Renal pelvis (tissue), 4 donors: ENCODE measurements around the gene RDX. TPM values are rescaled to one million over a fixed set of nuclear protein-coding genes. Genes with fewer than 3 reads are reported as not detected.

Experiments
- DNase-seq: peaks from one replicate; pipeline ENCODE4 v3.0.0-alpha.2; 2013
- polyA plus RNA-seq, 3 donors: library from polyadenylated mRNA; unstranded; fragments of 120-200 nt; gene quantifications; one replicate each; pipeline ENCODE4 v1.2.1, GENCODE V29; 2013; ENCODE audit not compliant: insufficient read length in 3 of 3

Gene RDX
- polyA plus RNA-seq, 3 donors = 117 to 148 (median 128) TPM

DNA sequence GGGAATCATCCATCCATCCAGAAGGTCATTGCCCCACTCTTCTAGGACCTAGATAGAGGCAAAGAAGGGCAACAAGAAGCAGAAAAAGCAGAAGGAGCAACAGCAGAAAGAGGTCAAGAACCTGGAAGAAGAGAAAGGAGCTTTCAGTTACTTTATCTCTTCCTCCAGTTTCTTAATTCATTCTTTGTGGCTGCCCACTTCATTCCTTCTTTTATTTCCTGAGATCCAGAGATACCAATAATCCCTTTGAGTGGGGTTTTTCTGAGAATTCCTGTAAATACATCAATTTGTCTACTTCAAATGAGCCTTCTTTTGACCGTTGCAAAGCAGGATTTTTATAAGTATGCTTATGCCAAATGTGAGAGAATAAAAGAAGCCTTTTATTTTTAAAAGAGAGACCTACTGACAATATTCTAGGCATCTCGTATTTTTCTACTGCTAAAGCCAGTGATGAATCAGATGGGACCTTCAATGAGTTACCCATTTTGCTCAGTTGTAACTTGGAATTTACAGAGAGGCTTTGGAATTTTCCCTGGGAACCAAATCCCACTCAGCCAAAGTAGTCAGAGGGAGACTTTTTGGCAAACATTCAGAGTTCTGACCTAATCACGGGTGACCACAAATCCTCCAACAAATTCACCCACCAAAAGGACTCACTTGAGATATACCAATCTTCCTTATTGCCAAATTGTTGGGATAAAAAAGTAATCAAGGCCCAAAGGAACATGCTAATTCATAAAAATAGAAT is 148.3 kb downstream of the RDX start:
- no peak for DNase-seq

GRCh38 chr11:110141812-110142211 is 154.6 kb downstream of the RDX start:
- no peak for DNase-seq

DNA sequence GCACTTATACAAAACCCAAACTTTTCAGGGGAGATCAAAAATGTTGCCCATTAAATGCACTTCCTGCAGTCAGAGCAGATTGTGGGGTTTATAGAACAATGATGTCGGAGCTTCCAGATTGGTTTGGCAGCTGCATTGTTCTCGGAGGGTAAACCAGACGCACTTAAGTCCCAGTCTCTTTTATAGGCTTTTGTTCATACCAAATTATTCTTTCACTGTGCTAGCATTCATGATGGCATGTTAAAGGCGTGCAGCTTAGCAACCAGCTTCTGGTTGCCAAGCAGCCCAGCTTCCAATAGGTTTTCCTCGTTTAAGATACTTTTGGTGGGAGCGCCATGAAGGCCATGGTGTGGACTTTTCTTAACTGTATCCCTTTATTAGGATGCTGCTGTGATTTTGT is 162.3 kb downstream of the RDX start:
- DNase-seq = no peak

DNA sequence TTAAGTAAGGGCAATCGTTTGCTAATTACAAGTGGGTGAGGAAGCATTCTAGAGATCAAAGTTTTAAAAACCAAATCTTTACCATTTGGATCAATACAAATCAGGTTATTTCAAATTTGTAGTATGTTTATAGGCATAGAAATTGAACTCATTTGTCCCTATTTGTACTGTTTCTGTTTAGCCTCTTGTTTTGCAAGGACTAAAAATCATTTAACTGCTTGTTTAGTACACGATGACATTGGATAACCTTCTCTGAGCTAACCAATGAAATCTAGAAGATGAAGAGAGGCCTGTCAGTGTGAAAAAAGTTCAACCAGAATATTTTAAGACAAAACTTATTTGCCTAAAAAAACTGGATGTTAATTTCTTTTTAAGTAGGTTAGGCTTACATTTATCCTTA is 163.3 kb downstream of the RDX start:
- DNase-seq = no peak

DNA sequence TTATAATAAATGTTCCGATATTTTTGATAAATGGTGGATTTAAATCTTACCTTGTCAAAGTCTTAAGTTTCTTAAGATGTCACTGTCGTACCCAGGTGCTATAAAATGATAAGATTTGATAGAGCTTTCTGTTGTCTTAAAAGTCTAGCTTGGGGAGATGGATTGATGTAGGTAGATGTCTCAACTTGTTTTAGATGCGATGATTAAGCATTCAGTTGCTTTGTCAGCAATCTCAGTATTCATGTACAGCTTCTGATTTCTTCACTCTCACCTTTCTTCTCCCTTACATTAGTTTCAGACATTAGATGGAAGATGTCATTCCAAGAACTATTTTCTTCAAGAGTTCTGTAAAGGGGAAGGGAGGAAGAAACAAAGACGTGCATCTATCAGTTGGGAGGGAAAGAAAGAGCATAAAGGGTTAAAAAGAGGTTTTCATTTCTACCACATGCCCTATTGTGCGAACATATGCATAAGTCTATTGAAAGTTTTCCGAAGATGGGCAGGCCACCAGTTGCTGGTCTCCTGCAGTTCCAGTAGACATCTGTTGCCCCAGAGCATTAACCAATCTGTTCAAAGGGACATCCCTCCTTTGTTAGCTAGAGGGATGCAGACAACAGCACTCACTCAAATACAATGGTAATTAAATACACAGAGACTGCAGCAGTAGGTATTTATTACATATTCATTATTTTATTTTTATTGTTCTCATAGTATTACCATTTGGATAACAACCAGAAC is 164.9 kb downstream of the RDX start:
- DNase-seq = no peak

GRCh38 chr11:110130642-110131238 is 165.7 kb downstream of the RDX start:
- peak; percentile 11 for DNase-seq

GRCh38 chr11:110128161-110128560 is 168.3 kb downstream of the RDX start:
- DNase-seq = peak; percentile 2

- DNase-seq = no peak
Measured at GRCh38 chr11:110126936-110127335, 169.5 kb downstream of the RDX start.

DNA sequence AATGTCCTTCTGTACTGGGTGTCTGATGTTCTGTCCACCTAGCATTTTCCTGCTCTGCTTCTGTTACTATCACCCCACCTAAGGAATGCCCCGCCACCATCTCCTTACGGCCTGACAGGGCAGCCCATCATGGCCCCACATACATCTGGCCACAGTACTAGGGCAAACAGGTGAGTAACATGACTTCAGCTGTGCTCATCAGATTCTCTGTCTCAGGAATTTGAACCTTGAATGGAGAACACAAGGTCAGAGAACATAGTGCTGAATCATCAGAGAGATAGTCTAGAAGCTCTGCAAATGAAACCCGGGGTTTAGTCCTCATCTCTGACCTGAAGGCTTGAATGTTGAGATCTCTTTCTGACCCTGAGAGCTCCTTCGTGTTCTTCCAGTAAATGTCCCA is 170.8 kb downstream of the RDX start:
- no peak for DNase-seq

Other genes with a start within 250 kb of the RDX start
- gene ZC3H12C, start 203.2 kb downstream of the RDX start, polyA plus RNA-seq = 1 to 10 TPM; 6.4 to 8.5 (median 7.9) TPM
- gene FDX1, start 133.3 kb upstream of the RDX start, polyA plus RNA-seq = 10 to 100 TPM; 17.0 to 19.0 (median 17.3) TPM